KMS-11 (cell line): ENCODE measurements around the gene SLC15A3.

Experiments used
- H2AFZ ChIP-seq: fragments of 200-600 bp; sonication (generic); 2 replicates; pipeline ENCODE4 v1.6.1; 2016; ENCODE audit warnings: antibody characterized with exemption, mixed run types, low read depth
- H3K27ac ChIP-seq: fragments of 200-600 bp; sonication (generic); 2 replicates; pipeline ENCODE4 v1.6.1; 2016; ENCODE audit warnings: mild to moderate bottlenecking, mixed run types
- H3K27me3 ChIP-seq: fragments of 200-600 bp; sonication (generic); 2 replicates; pipeline ENCODE4 v1.6.1; 2017; ENCODE audit warnings: mild to moderate bottlenecking, low read depth, mixed run types, moderate library complexity; ENCODE audit not compliant: insufficient read depth
- H3K36me3 ChIP-seq: fragments of 200-600 bp; sonication (generic); 2 replicates; pipeline ENCODE4 v1.6.1; 2017; ENCODE audit warnings: mild to moderate bottlenecking, mixed run types; ENCODE audit not compliant: insufficient read depth
- H3K4me1 ChIP-seq: fragments of 200-600 bp; sonication (generic); 2 replicates; pipeline ENCODE4 v1.6.1; 2016; ENCODE audit warnings: mild to moderate bottlenecking, low read depth, mixed run types; ENCODE audit not compliant: poor library complexity, severe bottlenecking
- H3K4me2 ChIP-seq: fragments of 200-600 bp; sonication (generic); 2 replicates; pipeline ENCODE4 v1.7.0; 2016; ENCODE audit warnings: mild to moderate bottlenecking, mixed run types
- H3K4me3 ChIP-seq: fragments of 200-600 bp; sonication (generic); IDR thresholded peaks from 2 replicates; pipeline ENCODE4 v1.6.1; 2017; ENCODE audit warnings: low read depth, low read length, mixed read lengths; ENCODE audit not compliant: insufficient read depth
- H3K79me2 ChIP-seq: fragments of 200-600 bp; sonication (generic); 2 replicates; pipeline ENCODE4 v1.6.1; 2016; ENCODE audit warnings: low read depth, mixed run types; ENCODE audit not compliant: insufficient read depth
- H3K9ac ChIP-seq: fragments of 200-600 bp; sonication (generic); 2 replicates; pipeline ENCODE4 v1.6.1; 2016; ENCODE audit warnings: mild to moderate bottlenecking, mixed run types
- H4K20me1 ChIP-seq: fragments of 200-600 bp; sonication (generic); 2 replicates; pipeline ENCODE4 v1.6.1; 2016; ENCODE audit warnings: mild to moderate bottlenecking, mixed run types; ENCODE audit not compliant: insufficient read depth
- TF ChIP-seq, protein P1 (sequence below): fragments of 200-600 bp; sonication (generic); conservative IDR thresholded peaks from 2 replicates; pipeline ENCODE4 v1.6.1; 2017; ENCODE audit warnings: low read depth, mild to moderate bottlenecking, antibody characterized with exemption, low read length, moderate library complexity, mixed read lengths

Gene SLC15A3

DNA sequence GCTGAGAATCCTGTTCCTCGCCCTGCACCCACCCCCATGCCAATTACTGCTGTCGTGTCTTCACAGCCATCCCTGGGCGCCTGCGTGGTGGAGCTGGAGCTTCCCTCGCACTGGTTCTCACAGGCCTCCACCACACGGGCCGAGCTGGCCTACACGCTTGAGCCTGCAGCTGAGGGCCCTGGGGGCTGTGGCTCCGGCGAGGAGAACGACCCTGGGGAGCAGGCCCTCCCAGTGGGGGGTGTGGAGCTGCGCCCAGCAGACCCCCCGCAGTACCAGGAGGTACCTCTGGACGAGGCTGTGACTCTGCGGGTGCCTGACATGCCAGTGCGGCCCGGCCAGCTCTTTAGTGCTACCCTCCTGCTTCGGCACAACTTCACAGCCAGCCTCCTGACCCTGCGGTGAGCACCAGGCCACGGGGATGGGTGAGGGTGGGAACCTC, 23.4 kb downstream of the SLC15A3 start:
- no peaks in the 10 kb centered on the region for H3K79me2 ChIP-seq
- H3K4me1 ChIP-seq: peaks cover 17% of the 10 kb centered on the region
- H2AFZ ChIP-seq: no peak overlapping the region
- H4K20me1 ChIP-seq: no peaks in the 10 kb centered on the region
- H3K4me2 ChIP-seq: no peak overlapping the region
- no peak overlapping the region for H3K27ac ChIP-seq
- peaks cover 10% of the 10 kb centered on the region for H3K27me3 ChIP-seq
- H3K36me3 ChIP-seq: no peaks in the 10 kb centered on the region
- no peak overlapping the region for H3K9ac ChIP-seq
- no peak overlapping the region for H3K4me3 ChIP-seq
- TF ChIP-seq, protein P1, sequence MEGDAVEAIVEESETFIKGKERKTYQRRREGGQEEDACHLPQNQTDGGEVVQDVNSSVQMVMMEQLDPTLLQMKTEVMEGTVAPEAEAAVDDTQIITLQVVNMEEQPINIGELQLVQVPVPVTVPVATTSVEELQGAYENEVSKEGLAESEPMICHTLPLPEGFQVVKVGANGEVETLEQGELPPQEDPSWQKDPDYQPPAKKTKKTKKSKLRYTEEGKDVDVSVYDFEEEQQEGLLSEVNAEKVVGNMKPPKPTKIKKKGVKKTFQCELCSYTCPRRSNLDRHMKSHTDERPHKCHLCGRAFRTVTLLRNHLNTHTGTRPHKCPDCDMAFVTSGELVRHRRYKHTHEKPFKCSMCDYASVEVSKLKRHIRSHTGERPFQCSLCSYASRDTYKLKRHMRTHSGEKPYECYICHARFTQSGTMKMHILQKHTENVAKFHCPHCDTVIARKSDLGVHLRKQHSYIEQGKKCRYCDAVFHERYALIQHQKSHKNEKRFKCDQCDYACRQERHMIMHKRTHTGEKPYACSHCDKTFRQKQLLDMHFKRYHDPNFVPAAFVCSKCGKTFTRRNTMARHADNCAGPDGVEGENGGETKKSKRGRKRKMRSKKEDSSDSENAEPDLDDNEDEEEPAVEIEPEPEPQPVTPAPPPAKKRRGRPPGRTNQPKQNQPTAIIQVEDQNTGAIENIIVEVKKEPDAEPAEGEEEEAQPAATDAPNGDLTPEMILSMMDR: no peak

- Histone ChIP-seq H3K4me2 (no peak overlapping the region), H3K27me3 (peaks cover 10% of the 10 kb centered on the region), H4K20me1 (no peaks in the 10 kb centered on the region), H3K4me1 (peaks cover 20% of the 10 kb centered on the region), H3K79me2 (no peaks in the 10 kb centered on the region), H3K36me3 (no peaks in the 10 kb centered on the region), H2AFZ (no peak overlapping the region), H3K27ac (no peak overlapping the region), H3K9ac (no peak overlapping the region), H3K4me3 (no peak overlapping the region)
- TF ChIP-seq, protein P1: no peak
Measured at GRCh38 chr11:60927600-60927999, 24.4 kb downstream of the SLC15A3 start.

DNA sequence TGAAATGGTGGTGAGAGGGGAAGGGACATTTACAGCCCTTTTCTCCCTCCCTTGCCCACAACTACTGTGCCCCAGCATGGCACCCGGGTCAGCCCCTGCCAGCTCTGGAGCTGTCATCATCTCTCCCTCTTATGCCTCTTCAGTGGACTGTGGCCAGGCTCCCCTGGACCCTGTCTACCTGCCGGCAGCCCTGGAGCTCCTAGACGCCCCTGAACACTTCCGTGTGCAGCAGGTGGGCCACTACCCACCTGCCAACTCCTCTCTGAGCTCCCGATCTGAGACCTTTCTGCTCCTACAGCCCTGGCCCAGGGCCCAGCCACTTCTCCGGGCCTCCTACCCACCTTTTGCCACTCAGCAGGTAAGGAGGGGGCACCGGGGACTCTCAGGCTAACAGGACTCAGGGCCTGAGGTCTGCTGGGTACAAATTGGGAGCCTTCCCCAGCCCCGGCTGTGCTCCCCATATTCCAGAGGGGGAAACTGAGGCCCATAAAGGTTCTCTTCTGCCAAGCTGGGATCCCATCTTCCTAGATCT, 24.8 kb downstream of the SLC15A3 start:
- TF ChIP-seq, protein P1: no peak
- H3K4me2 ChIP-seq: no peak overlapping the region

DNA sequence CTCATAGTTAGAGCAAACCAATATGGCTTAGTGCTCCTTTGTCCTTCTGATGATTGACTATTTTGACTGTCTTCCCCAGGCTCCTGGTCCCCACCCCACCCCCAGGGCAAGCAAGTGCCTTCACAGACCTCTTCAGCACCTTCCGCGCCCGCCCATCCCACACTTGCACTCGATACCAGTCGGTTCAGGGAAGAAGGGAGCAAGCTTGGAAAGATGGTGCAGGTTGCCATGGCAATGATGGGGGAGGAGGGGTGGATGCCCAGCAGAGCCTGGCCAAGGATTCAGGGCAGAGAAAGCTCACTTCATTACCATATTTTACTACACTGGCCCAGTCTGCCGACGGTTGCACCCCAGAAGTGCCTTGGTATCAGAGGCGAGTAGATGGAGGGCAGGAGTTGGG, 25.5 kb downstream of the SLC15A3 start:
- H3K4me2 ChIP-seq: no peak overlapping the region
- no peaks in the 10 kb centered on the region for H3K36me3 ChIP-seq
- no peak overlapping the region for H3K27ac ChIP-seq
- no peak overlapping the region for H2AFZ ChIP-seq
- no peak overlapping the region for H3K9ac ChIP-seq
- H3K4me3 ChIP-seq: no peak overlapping the region
- peaks cover 20% of the 10 kb centered on the region for H3K4me1 ChIP-seq
- H3K79me2 ChIP-seq: no peaks in the 10 kb centered on the region
- TF ChIP-seq, protein P1: no peak
- no peaks in the 10 kb centered on the region for H4K20me1 ChIP-seq
- H3K27me3 ChIP-seq: peaks cover 10% of the 10 kb centered on the region

More for the DNA sequence above, 24.8 kb downstream of the SLC15A3 start:
- no peak overlapping the region for H3K9ac ChIP-seq
- no peaks in the 10 kb centered on the region for H3K36me3 ChIP-seq
- H2AFZ ChIP-seq: no peak overlapping the region
- H3K27ac ChIP-seq: no peak overlapping the region
- H3K4me3 ChIP-seq: no peak overlapping the region
- peaks cover 10% of the 10 kb centered on the region for H3K27me3 ChIP-seq
- no peaks in the 10 kb centered on the region for H3K79me2 ChIP-seq
- peaks cover 20% of the 10 kb centered on the region for H3K4me1 ChIP-seq
- no peaks in the 10 kb centered on the region for H4K20me1 ChIP-seq
